HEK293 (cell line): ENCODE measurements around the gene GNS.

ENCODE experiments used
- CTCF ChIA-PET: fragments of 350-600 bp; formaldehyde crosslinking; extraction: SDS; loops from one replicate; lab custom pipeline; 2021; ENCODE audit warnings: antibody characterized with exemption; lab: Yijun Ruan, JAX
- POLR2A ChIA-PET: fragments of 300-600 bp; formaldehyde crosslinking; extraction: SDS; loops from one replicate; lab custom pipeline; 2020; ENCODE audit warnings: antibody characterized with exemption, inconsistent platforms; lab: Yijun Ruan, JAX
- H3K27ac ChIP-seq: fragments of 200-500 bp; sonication (Bioruptor generic); 2 replicates; pipeline ENCODE4 v1.5.1; 2014; ENCODE audit warnings: low read depth, low read length, control low read depth, inconsistent platforms; ENCODE audit errors: extremely low read depth
- H3K36me3 ChIP-seq, 2 experiments: fragments of 200-500 bp in 1 of 2; sonication (Bioruptor generic) in 1 of 2; 1 replicate in 1 of 2; 2 replicates in 1 of 2; pipeline ENCODE4 v1.5.1; 2014 to 2017; ENCODE audit warnings: inconsistent platforms in 2 of 2, low read length in 2 of 2; ENCODE audit not compliant: control insufficient read depth in 2 of 2, insufficient read depth in 1 of 2
- H3K4me1 ChIP-seq: fragments of 200-500 bp; sonication (Bioruptor generic); 2 replicates; pipeline ENCODE4 v1.5.1; 2014; ENCODE audit warnings: mild to moderate bottlenecking, low read length, inconsistent platforms; ENCODE audit not compliant: control insufficient read depth, insufficient read depth
- H3K4me3 ChIP-seq: 2 replicates; pipeline ENCODE4 v1.5.1; 2011; ENCODE audit warnings: low read depth, mild to moderate bottlenecking, control low read depth, low read length, moderate library complexity
- H3K9me3 ChIP-seq: fragments of 200-500 bp; sonication (Bioruptor generic); 2 replicates; pipeline ENCODE4 v1.5.1; 2014; ENCODE audit warnings: low read depth, low read length, inconsistent platforms; ENCODE audit not compliant: control insufficient read depth, insufficient read depth
- BCL11A ChIP-seq: fragments of 450-650 bp; formaldehyde crosslinking; IDR thresholded peaks from 2 replicates; pipeline ENCODE4 v1.5.1; 2016; ENCODE audit warnings: low read depth, missing biosample characterization, missing genetic modification characterization
- HIC1 ChIP-seq: fragments of 450-650 bp; formaldehyde crosslinking; IDR thresholded peaks from 2 replicates; pipeline ENCODE4 v1.5.1; 2016; ENCODE audit warnings: missing biosample characterization, missing genetic modification characterization
- KLF10 ChIP-seq: fragments of 450-650 bp; IDR thresholded peaks from 2 replicates; pipeline ENCODE4 v1.5.1; 2018; ENCODE audit warnings: missing biosample characterization, mild to moderate bottlenecking, missing genetic modification characterization
- KLF7 ChIP-seq: fragments of 450-650 bp; formaldehyde crosslinking; IDR thresholded peaks from 2 replicates; pipeline ENCODE4 v1.5.1; 2016; ENCODE audit warnings: missing biosample characterization, missing genetic modification characterization, borderline replicate concordance
- MZF1 ChIP-seq: fragments of 450-650 bp; formaldehyde crosslinking; IDR thresholded peaks from 2 replicates; pipeline ENCODE4 v1.5.1; 2017; ENCODE audit warnings: missing biosample characterization, missing genetic modification characterization, borderline replicate concordance
- OVOL3 ChIP-seq: fragments of 450-650 bp; formaldehyde crosslinking; IDR thresholded peaks from 2 replicates; pipeline ENCODE4 v1.5.1; 2016; ENCODE audit warnings: missing biosample characterization, missing genetic modification characterization
- PRDM4 ChIP-seq: fragments of 450-650 bp; formaldehyde crosslinking; IDR thresholded peaks from 2 replicates; pipeline ENCODE4 v1.5.1; 2017; ENCODE audit warnings: missing biosample characterization, missing genetic modification characterization
- ZBTB20 ChIP-seq: fragments of 450-650 bp; formaldehyde crosslinking; IDR thresholded peaks from 2 replicates; pipeline ENCODE4 v1.5.1; 2016; ENCODE audit warnings: missing biosample characterization, missing genetic modification characterization
- ZFHX2 ChIP-seq: fragments of 450-650 bp; formaldehyde crosslinking; conservative IDR thresholded peaks from 2 replicates; pipeline ENCODE4 v1.5.1; 2016; ENCODE audit warnings: missing biosample characterization, missing genetic modification characterization
- ZFP37 ChIP-seq: fragments of 450-650 bp; formaldehyde crosslinking; IDR thresholded peaks from 2 replicates; pipeline ENCODE4 v1.5.1; 2016; ENCODE audit warnings: missing biosample characterization, missing genetic modification characterization
- ZIC2 ChIP-seq: fragments of 450-650 bp; formaldehyde crosslinking; IDR thresholded peaks from 2 replicates; pipeline ENCODE4 v1.5.1; 2016; ENCODE audit warnings: missing biosample characterization, missing genetic modification characterization
- ZNF132 ChIP-seq: fragments of 450-650 bp; formaldehyde crosslinking; IDR thresholded peaks from 2 replicates; pipeline ENCODE4 v1.5.1; 2017; ENCODE audit warnings: missing biosample characterization, missing genetic modification characterization, borderline replicate concordance
- ZNF214 ChIP-seq: fragments of 450-650 bp; formaldehyde crosslinking; IDR thresholded peaks from 2 replicates; pipeline ENCODE4 v1.5.1; 2017; ENCODE audit warnings: missing biosample characterization, mild to moderate bottlenecking, missing genetic modification characterization, borderline replicate concordance
- ZNF311 ChIP-seq: fragments of 450-650 bp; formaldehyde crosslinking; IDR thresholded peaks from 2 replicates; pipeline ENCODE4 v1.5.1; 2017; ENCODE audit warnings: missing biosample characterization, missing genetic modification characterization, borderline replicate concordance
- ZNF398 ChIP-seq: fragments of 450-650 bp; formaldehyde crosslinking; IDR thresholded peaks from 2 replicates; pipeline ENCODE4 v1.5.1; 2017; ENCODE audit warnings: missing biosample characterization, missing genetic modification characterization
- ZNF580 ChIP-seq: fragments of 450-650 bp; formaldehyde crosslinking; IDR thresholded peaks from 2 replicates; pipeline ENCODE4 v1.5.1; 2016; ENCODE audit warnings: missing biosample characterization, missing genetic modification characterization
- ZNF596 ChIP-seq: fragments of 450-650 bp; IDR thresholded peaks from 2 replicates; pipeline ENCODE4 v1.5.0; 2018; ENCODE audit warnings: missing biosample characterization, mild to moderate bottlenecking, missing genetic modification characterization, moderate library complexity
- ZNF837 ChIP-seq: fragments of 450-650 bp; formaldehyde crosslinking; IDR thresholded peaks from 2 replicates; pipeline ENCODE4 v1.5.1; 2016; ENCODE audit warnings: missing biosample characterization, missing genetic modification characterization
- ZSCAN18 ChIP-seq: fragments of 450-650 bp; formaldehyde crosslinking; IDR thresholded peaks from 2 replicates; pipeline ENCODE4 v1.5.1; 2016; ENCODE audit warnings: missing biosample characterization, missing genetic modification characterization
- ZSCAN23 ChIP-seq: fragments of 450-650 bp; formaldehyde crosslinking; IDR thresholded peaks from 2 replicates; pipeline ENCODE4 v1.5.1; 2016; ENCODE audit warnings: missing biosample characterization, missing genetic modification characterization

Gene GNS

GRCh38 chr12:64685050-64685449, 74.2 kb downstream of the GNS start:
- TF ChIP-seq ZNF132 (tag by site-specific recombination) (no peak), BCL11A (no peak), HIC1 (tag by site-specific recombination) (no peak), ZNF311 (tag by site-specific recombination) (no peak), KLF7 (tag by site-specific recombination) (no peak), ZNF837 (tag by site-specific recombination) (no peak), ZSCAN18 (tag by site-specific recombination) (no peak), PRDM4 (no peak), ZSCAN23 (no peak), ZNF596 (tag by site-specific recombination) (no peak), ZNF214 (tag by site-specific recombination) (no peak), OVOL3 (no peak), ZFP37 (tag by site-specific recombination) (no peak), MZF1 (tag by site-specific recombination) (no peak), ZNF580 (no peak)
- peaks cover 17% of the 10 kb centered on the region for H3K4me1 ChIP-seq
- no peaks in the 10 kb centered on the region for H3K9me3 ChIP-seq
- ChIA-PET POLR2A (no interaction called here), CTCF (no interaction called here)
- no peak overlapping the region for H3K4me3 ChIP-seq
- peaks cover 6 to 19% of the 10 kb centered on the region in 2 experiments; a peak in 2 of 3 replicates for H3K36me3 ChIP-seq
- no peak overlapping the region for H3K27ac ChIP-seq

- ChIA-PET POLR2A (interaction anchor here (0.6 kb wide), 1 partner anchor 89 kb away, joined by 5 read pairs; no protein-coding TSS in a partner anchor), CTCF (interaction anchor here (0.6 to 4.7 kb wide), 5 partner anchors 12 to 135 kb away, joined by 3 to 15 read pairs (median 5); no protein-coding TSS in a partner anchor)
- H3K9me3 ChIP-seq, result no peaks in the 10 kb centered on the region
- H3K4me1 ChIP-seq, result peaks cover 27% of the 10 kb centered on the region
- H3K4me3 ChIP-seq, result no peak overlapping the region
- H3K27ac ChIP-seq, result no peak overlapping the region
- TF ChIP-seq KLF10 (tag by site-specific recombination) (no peak), ZBTB20 (tag by site-specific recombination) (no peak), ZIC2 (tag by site-specific recombination) (no peak), ZNF398 (tag by site-specific recombination) (no peak), ZFHX2 (tag by site-specific recombination) (no peak)
- peaks cover 6 to 19% of the 10 kb centered on the region in 2 experiments; a peak in 2 of 3 replicates for H3K36me3 ChIP-seq
These were observed 75.2 kb downstream of the GNS start for GRCh38 chr12:64683816-64684543.
